Measurements from ENCODE around the gene SMG9. TPM values are rescaled to one million over a fixed set of nuclear protein-coding genes. Genes with fewer than 3 reads are reported as not detected.
A peak's percentile ranks its signal among the peaks of the same experiment; 100 is the strongest.

SMG9 gene
- total RNA-seq, 4 donors from 2014 or later: 7.5 to 25.6 (median 22.3) TPM

GRCh38 chr19:43773725-43774102, 19.0 kb upstream of the SMG9 start:
- no peak for DNase-seq (ENCODE audit: extremely low spot score)
- Histone ChIP-seq H3K4me1 (peaks cover 12 to 37% (median 32%) of the 10 kb centered on the region in 4 donors), H3K27ac (replicated peaks in 1 of 4) (peak overlapping the region in 1 of 4 donors; percentile 16), H3K9me3 (no peaks in the 10 kb centered on the region), H3K36me3 (no peaks in the 10 kb centered on the region), H3K4me3 (peak overlapping the region in 3 of 4 donors; percentile 41 to 46 (median 41)), H3K27me3 (peaks cover 0 to 35% (median 6%) of the 10 kb centered on the region in 4 donors)
- 55% methylated on average over 4 of the region's 5 CpGs for WGBS
- TF ChIP-seq POLR2A (IDR thresholded peaks at IDR 0.05; ENCODE audit: low read depth) (no peak), POLR2AphosphoS5 (IDR thresholded peaks at IDR 0.05) (no peak), CTCF (IDR thresholded peaks at IDR 0.05) (no peak), EP300 (IDR thresholded peaks at IDR 0.05) (no peak)
- intact Hi-C loops (cut with DNase I): no loop called here

GRCh38 chr19:43769256-43769655, 14.5 kb upstream of the SMG9 start:
- TF ChIP-seq POLR2AphosphoS5 (IDR thresholded peaks at IDR 0.05): no peak
- TF ChIP-seq CTCF (IDR thresholded peaks at IDR 0.05): no peak
- TF ChIP-seq EP300 (IDR thresholded peaks at IDR 0.05): no peak
- no peak for TF ChIP-seq POLR2A (IDR thresholded peaks at IDR 0.05; ENCODE audit: low read depth)
- H3K36me3 ChIP-seq: no peaks in the 10 kb centered on the region
- DNase-seq (ENCODE audit: extremely low spot score): no peak
- WGBS: 84% methylated on average over 4 of the region's 14 CpGs
- H3K4me1 ChIP-seq: peaks cover 3 to 22% (median 18%) of the 10 kb centered on the region in 4 donors
- H3K9me3 ChIP-seq: no peaks in the 10 kb centered on the region
- H3K4me3 ChIP-seq: no peak overlapping the region
- intact Hi-C loops (cut with DNase I): no loop called here
- H3K27ac ChIP-seq (replicated peaks in 1 of 4): no peak overlapping the region
- H3K27me3 ChIP-seq: peaks cover 0 to 10% (median 0%) of the 10 kb centered on the region in 4 donors

GRCh38 chr19:43768273-43769050, 13.7 kb upstream of the SMG9 start:
- no peak for DNase-seq (ENCODE audit: extremely low spot score)
- H3K27ac ChIP-seq (replicated peaks in 1 of 4): no peak overlapping the region
- peaks cover 0 to 5% (median 0%) of the 10 kb centered on the region in 4 donors for H3K27me3 ChIP-seq
- WGBS: 67% methylated on average over 14 of the region's 15 CpGs
- no peaks in the 10 kb centered on the region for H3K36me3 ChIP-seq
- intact Hi-C loops (cut with DNase I): no loop called here
- TF ChIP-seq POLR2AphosphoS5 (IDR thresholded peaks at IDR 0.05): no peak
- no peak for TF ChIP-seq EP300 (IDR thresholded peaks at IDR 0.05)
- TF ChIP-seq POLR2A (IDR thresholded peaks at IDR 0.05; ENCODE audit: low read depth): no peak
- TF ChIP-seq CTCF (IDR thresholded peaks at IDR 0.05): no peak
- no peak overlapping the region for H3K4me3 ChIP-seq
- H3K4me1 ChIP-seq: peaks cover 0 to 23% (median 17%) of the 10 kb centered on the region in 4 donors
- no peaks in the 10 kb centered on the region for H3K9me3 ChIP-seq

- H3K27ac ChIP-seq (replicated peaks in 1 of 4): no peak overlapping the region
- WGBS: 67% methylated on average over 1 of the region's 1 CpG
These were observed 13.1 kb upstream of the SMG9 start for GRCh38 chr19:43767818-43768217.

More at GRCh38 chr19:43767818-43768217, 13.1 kb upstream of the SMG9 start:
- Histone ChIP-seq H3K9me3 (no peaks in the 10 kb centered on the region), H3K4me3 (no peak overlapping the region), H3K27me3 (peaks cover 0 to 5% (median 0%) of the 10 kb centered on the region in 4 donors), H3K36me3 (no peaks in the 10 kb centered on the region), H3K4me1 (peaks cover 0 to 25% (median 19%) of the 10 kb centered on the region in 4 donors)
- intact Hi-C loops (cut with DNase I): no loop called here
- DNase-seq (ENCODE audit: extremely low spot score): no peak
- TF ChIP-seq POLR2AphosphoS5 (IDR thresholded peaks at IDR 0.05) (no peak), EP300 (IDR thresholded peaks at IDR 0.05) (no peak), CTCF (IDR thresholded peaks at IDR 0.05) (no peak), POLR2A (IDR thresholded peaks at IDR 0.05; ENCODE audit: low read depth) (no peak)
